AG09309 (cell line): Measurements from ENCODE around the gene SETD3.

Experiments
- DNase-seq: peaks from one replicate; pipeline ENCODE4 v3.0.0-alpha.2; 2010; ENCODE audit warnings: low read depth
- H3K4me3 ChIP-seq: 2 replicates; pipeline ENCODE4 v1.5.1; 2011; ENCODE audit warnings: mild to moderate bottlenecking, low read depth, low read length, moderate library complexity; ENCODE audit not compliant: control insufficient read depth
- TF ChIP-seq, protein P1 (sequence below): IDR thresholded peaks from 2 replicates; pipeline ENCODE4 v1.5.1; 2011; ENCODE audit warnings: mild to moderate bottlenecking, low read depth, low read length, inconsistent platforms; ENCODE audit not compliant: insufficient read depth, control insufficient read depth; ENCODE audit errors: missing control alignments

SETD3 gene

DNA sequence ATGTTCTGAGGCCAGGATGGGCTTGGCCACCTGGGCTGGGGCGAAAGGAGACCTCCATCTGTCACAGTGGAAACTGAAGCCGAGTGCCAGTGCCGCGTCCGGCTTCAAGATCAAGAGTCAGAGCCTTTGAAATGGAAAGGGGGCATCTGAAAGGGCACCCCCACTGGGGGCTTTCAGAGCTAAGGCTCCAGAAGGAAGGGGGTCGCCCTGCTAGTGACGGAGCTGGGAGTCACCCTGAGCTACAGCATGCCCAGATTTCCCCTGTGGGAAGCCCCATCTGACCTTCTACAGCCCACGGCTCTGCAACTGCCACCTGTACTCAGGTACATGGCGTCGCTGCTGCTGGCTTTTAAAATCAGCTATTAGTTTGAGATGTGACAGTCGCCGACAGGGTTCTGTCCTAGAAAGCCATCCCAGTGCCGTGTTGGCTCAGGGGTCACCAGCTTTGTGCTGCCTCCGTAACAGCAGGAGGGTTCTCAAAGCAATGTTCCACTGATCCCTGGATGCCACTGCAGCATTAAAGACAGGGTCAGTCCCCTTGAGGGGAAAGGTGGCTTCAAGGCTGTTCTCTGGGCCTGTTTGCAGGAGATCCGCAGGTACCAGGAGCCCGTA, 32.0 kb upstream of the SETD3 start:
- no peak overlapping the region for H3K4me3 ChIP-seq
- TF ChIP-seq, protein P1, sequence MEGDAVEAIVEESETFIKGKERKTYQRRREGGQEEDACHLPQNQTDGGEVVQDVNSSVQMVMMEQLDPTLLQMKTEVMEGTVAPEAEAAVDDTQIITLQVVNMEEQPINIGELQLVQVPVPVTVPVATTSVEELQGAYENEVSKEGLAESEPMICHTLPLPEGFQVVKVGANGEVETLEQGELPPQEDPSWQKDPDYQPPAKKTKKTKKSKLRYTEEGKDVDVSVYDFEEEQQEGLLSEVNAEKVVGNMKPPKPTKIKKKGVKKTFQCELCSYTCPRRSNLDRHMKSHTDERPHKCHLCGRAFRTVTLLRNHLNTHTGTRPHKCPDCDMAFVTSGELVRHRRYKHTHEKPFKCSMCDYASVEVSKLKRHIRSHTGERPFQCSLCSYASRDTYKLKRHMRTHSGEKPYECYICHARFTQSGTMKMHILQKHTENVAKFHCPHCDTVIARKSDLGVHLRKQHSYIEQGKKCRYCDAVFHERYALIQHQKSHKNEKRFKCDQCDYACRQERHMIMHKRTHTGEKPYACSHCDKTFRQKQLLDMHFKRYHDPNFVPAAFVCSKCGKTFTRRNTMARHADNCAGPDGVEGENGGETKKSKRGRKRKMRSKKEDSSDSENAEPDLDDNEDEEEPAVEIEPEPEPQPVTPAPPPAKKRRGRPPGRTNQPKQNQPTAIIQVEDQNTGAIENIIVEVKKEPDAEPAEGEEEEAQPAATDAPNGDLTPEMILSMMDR: no peak
- DNase-seq: no peak

DNA sequence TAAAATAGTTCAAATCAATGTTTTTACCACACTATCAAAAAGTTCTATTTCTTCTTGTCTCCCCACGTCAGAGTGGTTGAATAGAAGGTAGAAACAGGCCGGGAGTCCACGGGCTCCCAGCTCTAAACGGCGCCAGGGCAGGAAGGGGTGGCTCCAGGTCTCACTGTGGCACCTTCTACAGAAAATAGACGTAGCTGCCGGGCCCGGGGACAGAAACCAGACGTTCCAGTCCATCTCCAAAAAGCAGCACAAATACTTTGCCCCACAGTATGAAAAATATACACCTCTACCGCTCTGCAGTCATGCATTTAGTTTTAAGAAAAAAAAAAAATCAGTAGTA, 31.4 kb upstream of the SETD3 start:
- no peak for DNase-seq
- H3K4me3 ChIP-seq: no peak overlapping the region
- TF ChIP-seq, protein P1: no peak

DNA sequence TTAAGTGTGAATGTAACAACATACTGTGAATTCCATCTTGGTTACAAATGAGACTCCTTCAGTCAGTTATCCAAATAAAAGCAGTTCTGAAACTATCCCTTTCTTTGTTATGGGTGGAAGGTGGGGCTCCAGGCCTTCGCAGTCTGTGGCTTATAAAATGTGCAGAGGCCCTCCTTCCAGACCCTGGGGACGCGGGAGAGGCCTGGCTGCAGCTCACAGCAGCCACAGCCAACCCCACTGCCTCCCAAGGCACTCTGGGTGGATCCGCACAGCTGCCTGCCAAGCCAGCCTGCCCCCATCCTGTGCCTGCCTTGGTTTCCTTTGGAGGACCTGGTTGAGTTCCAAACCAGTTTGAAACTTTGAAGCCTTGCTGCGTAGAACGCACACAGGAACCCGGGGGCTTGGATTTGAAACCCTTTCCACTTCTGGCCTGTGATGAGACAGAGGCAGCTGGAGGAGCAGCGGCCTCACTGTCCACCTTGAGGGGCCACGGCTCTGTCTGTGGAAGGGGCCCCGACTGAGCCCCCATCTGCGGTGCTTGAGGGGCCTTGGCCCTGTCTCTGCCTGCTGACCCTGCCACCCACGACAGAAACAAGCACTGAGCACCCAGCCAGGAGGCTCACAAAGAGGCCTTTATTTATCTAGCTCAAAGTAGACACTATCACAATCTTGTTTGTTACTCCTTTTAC, 30.9 kb upstream of the SETD3 start:
- TF ChIP-seq, protein P1: no peak
- H3K4me3 ChIP-seq: no peak overlapping the region
- DNase-seq: no peak

DNA sequence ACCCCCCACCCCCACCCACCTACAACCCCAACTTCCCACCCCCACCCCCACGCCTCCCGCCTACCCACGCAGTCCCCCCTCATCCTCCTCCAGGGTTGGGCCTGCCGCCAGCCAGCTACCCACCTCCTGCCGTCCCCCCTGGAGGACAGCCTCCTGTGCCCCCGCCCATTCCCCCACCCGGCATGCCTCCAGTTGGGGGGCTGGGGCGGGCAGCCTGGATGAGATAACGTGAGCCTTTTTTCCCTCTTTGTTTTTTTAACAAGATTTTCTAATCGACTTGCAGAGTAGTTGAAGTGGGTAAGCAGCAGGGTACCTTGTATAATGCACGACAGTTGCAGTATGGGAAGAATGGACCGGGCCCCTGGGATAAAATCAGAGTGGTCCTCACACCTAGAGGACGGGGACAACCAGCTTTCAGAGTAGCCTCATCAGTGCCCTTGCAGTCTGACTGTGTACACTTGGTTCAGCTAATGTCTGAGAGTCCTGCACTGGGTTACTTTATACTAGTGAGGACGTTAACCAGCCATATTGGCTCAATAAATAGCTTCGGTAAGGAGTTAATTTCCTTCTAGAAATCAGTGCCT, 30.0 kb upstream of the SETD3 start:
- no peak overlapping the region for H3K4me3 ChIP-seq
- no peak for DNase-seq
- TF ChIP-seq, protein P1: no peak

DNA sequence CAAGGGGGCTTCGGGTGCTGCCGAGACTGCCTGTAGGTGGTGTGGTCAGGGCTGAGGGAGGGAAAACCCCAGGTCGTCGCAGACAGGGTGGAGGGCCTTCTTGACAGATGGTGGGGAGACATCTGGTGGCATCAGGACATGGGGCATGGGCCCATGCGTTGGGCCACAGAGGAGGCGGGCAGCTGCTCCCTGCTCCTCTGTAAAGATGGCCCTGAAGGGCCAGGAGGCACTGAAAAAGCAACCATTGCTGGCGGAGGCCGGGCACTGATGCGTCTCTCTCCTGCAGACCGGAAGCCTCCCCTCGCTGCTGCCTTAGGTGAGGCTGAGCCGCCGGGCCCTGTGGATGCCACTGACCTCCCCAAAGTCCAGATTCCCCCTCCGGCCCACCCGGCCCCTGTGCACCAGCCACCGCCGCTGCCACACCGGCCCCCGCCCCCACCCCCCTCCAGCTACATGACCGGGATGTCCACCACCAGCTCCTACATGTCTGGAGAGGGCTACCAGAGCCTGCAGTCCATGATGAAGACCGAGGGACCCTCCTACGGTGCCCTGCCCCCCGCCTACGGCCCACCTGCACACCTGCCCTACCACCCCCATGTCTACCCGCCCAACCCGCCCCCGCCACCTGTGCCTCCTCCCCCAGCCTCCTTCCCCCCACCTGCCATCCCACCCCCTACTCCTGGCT, 29.4 kb upstream of the SETD3 start:
- TF ChIP-seq, protein P1: no peak
- no peak for DNase-seq
- H3K4me3 ChIP-seq: no peak overlapping the region

DNA sequence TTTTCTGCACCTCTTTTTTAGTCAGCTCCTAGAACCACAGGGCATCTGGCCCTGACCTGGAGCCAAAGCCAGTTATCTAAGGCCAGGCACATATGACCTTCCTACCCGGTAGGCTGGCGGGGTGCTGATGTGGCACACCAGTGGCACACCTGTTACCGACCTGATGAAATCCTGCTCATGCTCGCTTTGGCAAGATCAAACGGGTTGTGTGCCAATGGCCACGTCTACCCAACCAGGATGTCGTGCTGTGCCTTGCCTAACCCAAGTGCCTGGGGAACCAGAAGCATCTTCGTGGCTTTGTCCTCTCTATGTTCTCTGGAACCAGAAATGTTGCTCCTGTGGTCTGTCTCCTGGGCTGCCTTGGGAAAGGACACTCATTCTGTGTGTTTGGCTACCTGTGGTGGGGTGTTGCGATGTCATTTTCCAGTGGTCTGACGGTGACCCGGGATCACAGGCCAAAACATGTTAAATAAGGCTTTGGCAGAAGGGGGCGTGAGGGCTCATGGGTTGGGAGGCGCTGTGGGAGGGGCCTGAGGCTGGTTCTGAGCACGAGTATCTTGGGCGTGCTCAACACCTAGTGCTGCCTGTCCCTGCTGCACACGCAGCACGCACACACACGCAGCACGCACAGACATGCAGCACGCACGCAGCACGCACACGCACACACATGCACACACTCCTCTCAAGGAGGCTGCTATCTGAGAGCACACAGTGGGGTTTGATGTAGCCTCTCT, 28.4 kb upstream of the SETD3 start:
- TF ChIP-seq, protein P1: no peak
- no peak overlapping the region for H3K4me3 ChIP-seq
- no peak for DNase-seq
